ENCODE measurements around the gene PPP1R11. TPM values are rescaled to one million over a fixed set of nuclear protein-coding genes. Genes with fewer than 3 reads are reported as not detected.

PPP1R11 gene
- total and polyA plus RNA-seq, 9 of the 15 experiments (the other 6 are each of a cell fraction or from before 2014, with no cell fraction given) = 17.8 to 94.8 (median 44.6) TPM

GRCh38 chr6:30047220-30047619 is 19.8 kb upstream of the PPP1R11 start (continued):
- TF ChIP-seq BCLAF1 (IDR thresholded peaks at IDR 0.05; ENCODE audit: borderline replicate concordance in 1 of 2, control insufficient read depth in 1 of 2, low read depth in 2 of 2, low read length in 1 of 2) (no peak), FIP1L1 (IDR thresholded peaks at IDR 0.05; ENCODE audit: low read depth, low read length, poor library complexity, severe bottlenecking) (no peak), SMARCC2 (IDR thresholded peaks at IDR 0.05; ENCODE audit: low read depth) (no peak), EP400 (IDR thresholded peaks at IDR 0.05) (no peak), RUNX1 (IDR thresholded peaks at IDR 0.05; ENCODE audit: low read depth) (no peak), CREM (IDR thresholded peaks at IDR 0.05; ENCODE audit: low read depth) (0 out of 2 replicates have a peak, but pooled peaks have one; percentile 19), NFE2L1 (tag; IDR thresholded peaks at IDR 0.05; ENCODE audit: borderline replicate concordance, low read depth) (no peak), RREB1 (CRISPR knock-in tag; IDR thresholded peaks at IDR 0.05) (no peak), ZNF133 (CRISPR knock-in tag; IDR thresholded peaks at IDR 0.05) (no peak), SIN3B (IDR thresholded peaks at IDR 0.05; ENCODE audit: low read depth) (no peak), TCFL5 (CRISPR knock-in tag; conservative IDR thresholded peaks at IDR 0.05) (no peak), TAL1 (IDR thresholded peaks at IDR 0.05) (peak; percentile 43; the same call in 1 of the 2 replicates), ZNF24 (IDR thresholded peaks at IDR 0.05) (no peak), ZNF354B (CRISPR knock-in tag; IDR thresholded peaks at IDR 0.05) (no peak), TOE1 (IDR thresholded peaks at IDR 0.05; ENCODE audit: borderline replicate concordance) (no peak), TOE1 (CRISPR knock-in tag; IDR thresholded peaks at IDR 0.05; ENCODE audit: borderline replicate concordance, low read depth) (no peak), CBFB (CRISPR knock-in tag; IDR thresholded peaks at IDR 0.05) (no peak), ETV6 (IDR thresholded peaks at IDR 0.05; ENCODE audit: borderline replicate concordance in 1 of 2, low read depth in 2 of 2, low read length in 1 of 2) (no peak; a peak in 1 of 4 replicates), ETV6 (CRISPR knock-in tag; IDR thresholded peaks at IDR 0.05; ENCODE audit: borderline replicate concordance) (no peak), DPF2 (IDR thresholded peaks at IDR 0.05) (0 out of 2 replicates have a peak, but pooled peaks have one; percentile 44), CC2D1A (IDR thresholded peaks at IDR 0.05) (peak; percentile 59; the same call in 1 of the 2 replicates)
